Measurements from ENCODE around the gene LRRC8D.

LRRC8D gene

DNA sequence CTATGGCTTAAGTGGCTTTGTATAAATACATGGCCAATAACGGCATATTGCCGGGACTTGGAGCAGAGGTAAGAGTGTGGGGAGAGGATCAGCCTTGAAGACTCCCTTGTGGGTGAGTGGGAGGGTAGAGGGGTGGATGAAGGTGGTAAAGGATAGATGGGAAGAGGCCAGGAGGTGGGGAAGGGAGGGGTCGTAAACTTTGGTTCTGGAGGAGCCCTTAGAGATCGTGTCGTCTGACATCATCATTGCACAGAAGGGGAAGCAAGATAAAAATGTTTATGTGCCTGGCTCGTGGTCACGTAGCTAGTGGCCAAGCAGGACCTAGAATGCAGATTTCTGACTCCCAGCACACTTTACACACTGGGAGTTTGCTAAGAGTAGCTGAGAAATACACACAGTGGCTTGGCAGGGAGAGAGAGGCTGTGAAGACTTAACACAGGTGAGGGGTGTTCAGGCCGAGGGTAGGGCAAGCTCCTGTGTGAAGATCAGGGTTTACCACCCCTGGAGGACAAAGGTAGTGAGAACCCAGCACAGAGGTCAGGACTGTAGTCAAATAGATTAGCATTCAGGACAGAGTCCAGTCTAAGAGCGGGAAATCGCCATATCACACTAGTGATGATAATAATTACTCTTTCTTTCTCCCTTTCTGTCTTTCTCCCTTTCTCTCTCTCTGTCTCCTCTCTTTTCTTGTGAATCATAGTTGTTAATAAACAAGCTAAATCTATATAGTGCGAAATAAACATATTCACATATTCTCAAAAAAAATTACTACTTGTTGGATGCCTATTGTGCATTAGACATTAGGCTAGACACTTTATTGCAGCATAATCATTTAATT is 75.5 kb downstream of the LRRC8D start:
- no peak for DNase-seq (ENCODE audit: low spot score)

DNA sequence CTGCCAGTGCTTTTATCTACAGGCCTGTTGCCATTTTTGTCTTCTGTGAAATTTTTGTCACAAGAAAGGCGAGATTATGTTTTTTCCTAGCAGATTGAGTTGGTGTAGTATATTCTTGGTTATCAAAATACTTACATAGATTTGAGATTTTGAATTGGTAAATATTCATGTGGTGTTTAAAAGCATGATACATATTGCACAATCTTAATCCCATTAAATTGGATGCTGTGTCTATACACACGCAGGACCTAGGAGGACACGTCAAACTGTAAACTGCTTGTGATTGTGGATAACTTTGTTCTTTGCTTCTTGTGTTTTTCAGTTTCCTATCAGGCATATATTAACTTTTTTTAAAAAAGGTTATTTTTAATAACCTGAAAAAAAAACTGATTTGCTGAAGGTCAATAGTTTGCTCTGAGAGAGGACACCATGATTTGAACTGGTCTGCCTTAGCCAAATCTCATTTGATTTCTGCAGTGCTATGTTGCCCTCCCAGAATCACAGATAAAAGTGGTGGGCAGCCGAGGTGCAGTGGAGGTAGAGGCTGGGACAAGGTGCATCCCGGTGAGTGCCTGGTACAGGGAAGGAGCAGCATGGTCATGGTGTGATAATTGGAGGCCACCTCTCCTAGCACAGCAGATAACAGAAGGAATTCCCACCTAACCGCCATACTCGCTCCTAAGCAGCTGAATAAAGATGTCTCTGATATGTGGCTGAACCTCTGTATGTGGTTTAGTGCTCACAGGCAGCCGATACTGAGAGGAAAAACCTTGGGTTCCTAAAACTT is 76.7 kb downstream of the LRRC8D start:
- DNase-seq (ENCODE audit: low spot score): no peak

DNA sequence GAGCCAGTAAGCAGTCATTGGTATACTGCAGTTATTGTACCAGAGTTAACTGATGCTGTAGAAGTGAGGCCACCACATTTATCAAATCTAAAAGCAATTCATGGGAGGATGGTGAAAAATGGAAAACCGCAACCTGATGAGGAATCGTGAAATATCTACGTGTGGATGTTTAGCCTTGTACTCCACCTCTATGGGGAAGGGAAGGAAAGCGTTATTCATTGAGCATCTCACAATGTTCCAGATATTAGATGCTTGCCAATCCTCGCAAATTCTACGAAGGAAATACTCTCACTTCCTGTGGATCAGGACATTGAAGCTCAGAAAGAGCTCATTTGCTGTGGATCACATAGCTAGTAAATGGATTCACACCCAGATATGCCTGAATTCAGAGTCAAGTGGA is 77.3 kb downstream of the LRRC8D start:
- DNase-seq (ENCODE audit: low spot score): no peak

DNA sequence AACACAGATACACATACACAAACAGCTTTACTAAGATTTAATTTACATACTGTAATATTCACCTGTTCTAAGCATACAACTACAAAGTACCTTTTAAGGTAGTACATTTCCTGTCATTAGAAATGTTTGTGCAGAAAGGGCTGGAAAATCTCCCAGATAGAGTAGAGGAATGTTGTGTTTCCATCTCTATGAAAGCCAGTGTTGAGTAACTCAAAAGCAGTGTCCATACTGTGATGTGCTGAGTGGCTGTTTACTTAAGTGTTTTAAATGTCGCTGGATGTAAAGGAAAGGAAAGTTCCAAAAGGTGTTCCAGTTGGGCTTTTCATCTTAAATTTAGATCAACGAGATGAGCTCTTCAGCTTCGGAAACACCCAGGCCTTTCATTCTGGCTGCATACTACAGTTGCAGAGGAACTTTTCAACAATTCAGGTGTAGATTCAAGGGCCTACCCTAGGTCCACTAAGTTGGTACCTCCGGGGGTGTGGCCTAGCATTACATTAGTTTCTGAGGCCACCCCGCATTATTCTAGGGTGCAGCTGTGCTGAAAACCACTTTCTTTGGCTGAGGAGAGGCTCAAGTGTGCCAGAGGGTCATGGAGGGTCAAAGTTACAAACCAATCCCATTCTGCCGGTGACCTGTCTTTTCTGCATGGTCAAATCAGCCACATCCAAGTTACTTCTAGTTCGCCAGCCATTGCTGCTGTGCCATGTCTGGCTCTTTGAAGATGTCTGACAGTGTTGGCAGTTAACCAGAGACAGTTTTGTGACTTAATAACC is 78.1 kb downstream of the LRRC8D start:
- DNase-seq (ENCODE audit: low spot score): no peak

DNA sequence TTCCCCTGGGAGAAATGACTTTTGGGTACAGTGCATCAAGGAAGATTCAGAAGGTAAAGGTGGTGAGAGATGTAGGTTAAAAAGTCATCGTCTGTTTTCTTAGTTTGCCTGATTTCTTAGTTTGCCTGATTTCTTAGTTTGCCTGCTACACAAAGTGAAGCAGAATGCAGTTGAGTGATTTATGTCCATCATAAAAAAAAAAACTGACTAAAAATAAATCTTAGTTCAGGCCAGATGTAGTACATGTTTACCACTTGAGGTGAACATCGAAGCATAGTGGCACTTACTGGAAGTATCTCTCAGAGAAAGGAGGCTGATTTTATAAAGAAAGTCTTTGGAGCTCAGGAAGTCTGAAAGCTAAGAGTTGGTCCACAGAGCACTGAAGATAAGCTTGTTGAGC is 79.5 kb downstream of the LRRC8D start:
- DNase-seq (ENCODE audit: low spot score): no peak

DNA sequence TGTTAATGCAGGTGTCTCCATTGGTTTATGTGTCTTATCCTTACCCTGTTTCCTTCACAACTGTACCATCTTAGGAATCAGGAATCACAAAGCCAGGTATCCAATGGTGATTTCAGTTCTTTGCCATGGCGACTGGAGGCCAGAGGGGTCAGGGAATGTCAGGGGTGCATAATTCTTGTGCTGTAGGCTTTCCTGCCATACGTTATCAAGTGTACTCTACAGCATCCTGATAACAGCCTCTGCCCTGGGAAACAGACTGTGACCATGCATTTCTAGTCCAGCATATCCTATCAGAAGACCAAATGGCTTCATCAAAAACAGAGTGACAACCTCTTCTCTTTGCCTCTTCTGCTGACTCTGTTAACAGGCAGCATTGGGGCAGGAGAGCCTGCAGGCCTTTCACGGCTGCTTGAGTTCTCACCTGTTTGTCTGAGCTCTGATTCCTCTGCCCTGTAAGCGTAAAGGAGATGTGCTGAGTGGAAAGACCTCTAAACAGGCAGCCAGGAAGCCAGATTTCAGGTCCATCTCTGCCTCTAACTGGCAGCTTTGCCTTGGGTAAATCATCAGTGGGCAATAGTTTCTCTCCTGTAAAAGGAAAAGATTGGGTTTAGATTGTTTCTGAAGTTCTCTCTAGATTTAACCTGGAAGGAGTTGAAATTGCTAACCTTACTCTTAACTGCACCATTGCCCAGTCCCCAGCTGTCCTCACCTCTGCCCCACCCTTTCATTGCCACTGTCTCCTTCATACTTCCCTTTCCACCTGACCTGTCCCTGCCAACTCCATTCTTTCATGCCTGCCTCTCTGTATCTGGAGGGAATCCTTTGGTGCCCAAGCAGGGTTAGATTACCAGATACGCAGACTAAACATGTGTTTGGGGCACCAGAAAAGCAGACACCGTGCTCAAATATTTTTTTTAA is 80.2 kb downstream of the LRRC8D start:
- DNase-seq (ENCODE audit: low spot score): no peak

DNA sequence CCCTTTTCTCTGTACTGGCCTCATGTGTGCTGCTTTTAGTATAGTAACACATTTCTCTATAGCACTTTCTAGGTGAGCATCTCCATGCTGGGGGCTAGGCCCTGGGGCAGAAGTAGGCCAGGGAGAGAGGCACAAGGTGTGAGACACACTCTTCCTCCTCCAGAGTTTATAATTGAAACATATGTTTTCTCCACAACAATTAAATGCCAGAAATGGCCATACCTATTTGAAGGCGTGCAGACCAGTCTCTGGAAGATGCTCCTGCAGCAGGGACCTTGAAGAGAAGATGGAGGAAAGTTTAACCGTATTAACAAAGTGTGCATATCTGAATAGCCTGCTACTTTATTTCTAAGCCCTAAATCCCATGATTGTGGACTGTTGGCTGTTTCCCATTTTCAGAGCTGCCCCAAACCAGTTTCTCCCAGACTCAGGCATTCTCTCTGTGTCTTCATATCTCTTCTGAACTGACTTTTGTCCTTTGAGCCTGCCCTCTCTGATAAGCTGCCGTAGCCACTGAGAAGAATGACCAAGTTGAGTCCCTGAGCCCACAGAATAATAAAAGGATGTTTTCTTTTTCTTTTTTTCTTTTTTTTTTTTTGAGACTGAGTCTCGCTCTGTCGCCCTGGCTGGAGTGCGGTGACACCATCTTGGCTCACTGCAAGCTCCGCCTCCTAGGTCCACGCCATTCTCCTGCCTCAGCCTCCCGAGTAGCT is 81.3 kb downstream of the LRRC8D start:
- DNase-seq (ENCODE audit: low spot score): no peak

DNA sequence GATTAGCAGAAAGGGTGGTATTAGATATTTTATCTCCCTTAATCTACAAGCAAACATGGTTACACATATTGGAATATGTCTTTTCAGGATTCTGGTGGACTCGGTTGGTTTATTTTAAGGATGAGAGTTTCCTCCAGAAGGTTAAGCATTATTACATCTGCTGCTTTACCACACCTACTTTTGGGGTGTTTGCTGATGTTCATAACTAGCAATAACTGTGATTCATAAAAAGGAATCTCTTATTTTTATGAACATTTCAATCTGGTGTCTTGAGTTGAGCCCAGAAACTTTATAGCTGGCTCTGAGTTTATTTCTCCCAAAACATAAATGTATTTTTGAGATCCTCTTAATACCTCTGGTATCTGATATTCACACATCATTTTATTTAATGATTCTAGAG is 82.7 kb downstream of the LRRC8D start:
- DNase-seq (ENCODE audit: low spot score): peak; percentile 19

DNA sequence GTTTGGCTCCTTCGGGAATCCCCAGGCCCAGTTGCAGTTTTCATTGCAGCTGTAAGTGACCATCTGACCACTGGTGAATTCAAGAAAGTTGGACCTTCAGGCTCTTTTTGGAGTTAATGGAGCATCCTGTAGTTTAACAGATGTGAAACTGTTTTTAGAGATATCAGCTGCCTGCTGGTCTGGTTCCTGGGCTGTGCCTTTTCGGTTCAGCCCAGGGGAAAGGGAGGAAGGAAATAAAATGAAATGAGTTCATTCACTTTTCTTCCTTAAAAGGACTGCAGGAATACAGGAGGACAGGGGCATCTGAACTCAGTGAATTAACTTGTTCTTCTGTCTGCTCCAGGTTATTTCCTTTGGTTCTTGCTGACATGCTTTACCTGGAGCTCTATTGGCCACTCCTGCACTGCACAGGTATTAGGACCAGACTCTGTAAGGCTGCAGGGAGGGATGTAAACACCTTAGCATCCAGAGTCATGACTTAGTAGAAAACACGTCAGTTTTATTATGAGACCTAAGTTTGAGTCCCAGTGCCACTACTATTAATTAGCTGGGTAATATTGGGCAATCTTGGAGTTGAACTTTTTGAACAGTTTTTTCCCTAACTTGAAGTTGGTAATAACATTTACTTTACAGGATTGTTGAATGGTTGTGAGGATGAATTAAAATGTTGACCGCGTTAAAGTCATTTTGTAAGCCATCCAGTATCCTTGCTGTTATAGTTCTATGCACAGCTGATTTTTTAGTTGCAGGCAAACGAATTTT is 83.6 kb downstream of the LRRC8D start:
- DNase-seq (ENCODE audit: low spot score): no peak

GRCh38 chr1:89905395-89906058 is 84.7 kb downstream of the LRRC8D start:
- peak; percentile 18 for DNase-seq (ENCODE audit: low spot score)

- DNase-seq (ENCODE audit: low spot score): no peak
Observed at GRCh38 chr1:89906088-89906487, 85.3 kb downstream of the LRRC8D start.

DNA sequence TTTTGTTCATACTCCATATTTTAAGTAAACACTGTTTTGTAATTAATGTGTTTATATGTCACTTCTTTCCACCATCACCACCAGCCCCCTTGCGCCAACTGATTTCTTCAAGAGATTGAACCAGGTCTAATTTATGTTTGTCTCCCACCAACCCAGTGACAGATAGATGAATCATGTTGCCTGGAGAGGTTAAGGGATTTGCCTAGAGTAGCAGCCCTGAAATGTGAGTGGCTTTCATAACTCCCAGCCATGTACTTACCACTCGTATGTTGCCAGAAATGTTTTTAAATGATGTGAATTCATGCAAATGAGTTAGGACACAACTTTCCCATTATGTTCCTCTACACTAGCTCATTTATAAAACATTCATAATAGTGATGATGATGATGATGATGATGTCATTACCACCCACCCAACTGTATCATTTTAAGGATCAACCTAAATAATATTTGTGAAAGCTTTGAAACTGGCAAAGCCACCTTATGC is 86.9 kb downstream of the LRRC8D start:
- peak; percentile 37 for DNase-seq (ENCODE audit: low spot score)

- DNase-seq (ENCODE audit: low spot score): no peak
Observed at GRCh38 chr1:89908273-89908671, 87.4 kb downstream of the LRRC8D start.

- peak; percentile 58 for DNase-seq (ENCODE audit: low spot score)
Observed at GRCh38 chr1:89908672-89909436, 88.0 kb downstream of the LRRC8D start.

DNA sequence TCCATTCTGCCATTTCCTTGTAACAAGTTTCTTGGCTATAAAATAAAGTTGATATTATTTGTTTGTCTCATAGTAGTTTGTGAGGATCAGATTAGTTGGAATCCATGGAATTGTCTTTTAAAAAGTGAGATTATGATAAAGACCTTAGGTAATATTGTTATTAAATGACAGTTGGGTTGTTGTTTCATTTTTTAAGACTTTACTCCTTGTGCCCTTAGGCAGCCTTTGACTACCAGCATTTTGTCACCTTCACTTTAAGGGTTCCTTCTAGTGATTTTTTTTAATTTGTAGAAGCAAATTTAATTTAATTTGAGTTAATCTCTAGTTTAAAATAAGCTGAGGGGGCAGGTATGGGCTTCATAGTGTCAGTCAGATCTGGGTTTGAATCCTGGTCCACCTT is 89.4 kb downstream of the LRRC8D start:
- no peak for DNase-seq (ENCODE audit: low spot score)

GRCh38 chr1:89910780-89911179 is 89.9 kb downstream of the LRRC8D start:
- peak; percentile 25 for DNase-seq (ENCODE audit: low spot score)

DNA sequence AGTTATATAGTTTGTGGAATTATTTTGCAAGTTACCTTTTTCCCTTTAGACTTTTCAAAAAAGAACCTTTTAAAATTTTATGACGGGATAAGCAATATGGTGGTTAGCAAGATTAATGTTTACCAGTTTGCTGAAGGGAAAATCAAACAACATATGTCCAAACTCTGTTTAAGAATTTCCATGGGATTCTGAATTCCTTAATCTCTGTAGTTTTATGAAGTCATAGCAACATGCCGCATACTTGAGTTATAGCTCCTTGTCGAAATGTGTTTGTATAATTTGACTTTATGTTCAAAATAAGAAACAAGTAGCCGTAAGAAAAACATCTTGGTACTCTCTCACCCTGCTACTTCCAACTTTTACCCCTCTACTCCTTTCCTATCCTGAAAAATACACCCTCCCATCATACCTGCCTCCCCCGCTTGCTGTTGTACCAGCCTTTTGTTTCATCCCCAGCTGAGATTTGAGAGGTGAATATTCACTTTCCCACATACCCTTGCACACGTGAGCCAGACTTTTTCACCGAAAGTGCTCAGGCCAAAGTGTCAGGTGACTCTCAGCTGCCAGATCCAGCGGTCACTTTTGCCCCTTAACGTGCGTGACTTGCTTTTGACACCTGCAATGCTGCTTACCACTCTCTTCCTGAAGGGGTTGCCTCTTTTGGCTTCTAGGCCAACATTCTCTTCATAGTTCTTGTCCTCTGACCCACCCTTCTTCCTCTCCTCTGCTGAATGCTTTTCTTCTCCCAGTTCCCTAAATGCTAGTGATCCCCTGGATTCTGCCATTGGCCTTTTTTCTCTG is 90.6 kb downstream of the LRRC8D start:
- DNase-seq (ENCODE audit: low spot score): no peak

GRCh38 chr1:89912073-89912472 is 91.2 kb downstream of the LRRC8D start:
- DNase-seq (ENCODE audit: low spot score): no peak

All from GM03348 (cell line).